Activated T-cell treated with anti-CD3 and anti-CD28 coated beads, Interleukin-2, amount 50 U/mL, for 1 hour (primary cell): ENCODE measurements around the gene LHB.
A peak's percentile ranks its signal among the peaks of the same experiment; 100 is the strongest.
"Not testable (repeated sequence)": the region's sequence is repeated elsewhere in the genome, so short reads cannot be mapped to it uniquely, and the experiment has no call there.

Experiments used
- DNase-seq: peaks from one replicate; pipeline ENCODE4 v3.0.0-alpha.2; 2020

LHB gene

GRCh38 chr19:49017041-49017665 is at the start of gene LHB:
Gene LHB, minus strand, starts transcription at chr19:49017091. Its CDS starts 10 bp downstream, at chr19:49017081.
- no peak for DNase-seq

GRCh38 chr19:49065905-49066512 is 49.1 kb upstream of the LHB start:
- no peak for DNase-seq

DNA sequence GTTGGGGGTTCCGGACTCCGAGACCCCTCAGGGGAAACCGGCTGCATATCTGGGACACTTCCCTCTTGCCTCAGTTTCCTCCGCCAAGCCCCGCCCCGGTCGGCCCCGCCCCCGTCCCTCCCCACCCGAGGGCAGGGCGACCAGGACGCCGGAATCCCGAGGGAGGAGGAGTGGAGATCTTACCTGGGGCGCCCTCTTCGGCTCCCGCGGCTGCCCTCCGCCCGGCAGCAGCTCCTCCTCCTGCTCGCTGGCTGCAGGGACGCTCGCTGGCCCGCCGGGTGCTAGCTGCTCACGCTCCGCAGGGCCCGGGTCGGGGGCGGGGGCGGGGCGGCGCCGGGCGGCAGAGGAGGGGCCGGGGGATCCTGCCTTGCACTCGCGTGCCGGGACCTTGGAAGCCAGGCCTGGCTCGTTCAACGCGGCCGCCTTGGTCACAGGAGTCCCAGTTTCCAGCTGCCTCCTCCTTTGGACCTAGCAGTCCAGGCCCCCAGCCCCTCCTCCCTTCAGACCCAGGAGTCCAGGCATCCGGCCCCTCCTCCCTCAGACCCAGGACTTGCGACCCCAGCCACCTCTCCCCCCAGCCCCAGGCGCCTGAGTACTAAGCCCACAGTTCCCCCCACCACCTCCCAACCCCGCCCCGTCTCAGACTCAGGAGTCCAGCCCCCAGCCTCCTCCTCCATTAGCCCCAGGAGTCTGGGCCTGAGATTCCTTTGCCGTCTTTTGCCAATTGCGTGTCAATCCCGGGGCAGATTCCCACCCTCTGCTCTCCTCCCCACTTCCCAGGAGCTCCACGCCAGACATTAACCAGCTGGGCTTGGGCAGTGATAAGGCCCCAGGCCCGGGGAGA is 48.1 kb upstream of the LHB start, which contains the start of gene NTF4:
Gene NTF4 (minus strand): TSS at position 51 of the 844 bp plus-strand sequence. CDS start 2,821 bp downstream, outside the sequence.
- no peak for DNase-seq

DNA sequence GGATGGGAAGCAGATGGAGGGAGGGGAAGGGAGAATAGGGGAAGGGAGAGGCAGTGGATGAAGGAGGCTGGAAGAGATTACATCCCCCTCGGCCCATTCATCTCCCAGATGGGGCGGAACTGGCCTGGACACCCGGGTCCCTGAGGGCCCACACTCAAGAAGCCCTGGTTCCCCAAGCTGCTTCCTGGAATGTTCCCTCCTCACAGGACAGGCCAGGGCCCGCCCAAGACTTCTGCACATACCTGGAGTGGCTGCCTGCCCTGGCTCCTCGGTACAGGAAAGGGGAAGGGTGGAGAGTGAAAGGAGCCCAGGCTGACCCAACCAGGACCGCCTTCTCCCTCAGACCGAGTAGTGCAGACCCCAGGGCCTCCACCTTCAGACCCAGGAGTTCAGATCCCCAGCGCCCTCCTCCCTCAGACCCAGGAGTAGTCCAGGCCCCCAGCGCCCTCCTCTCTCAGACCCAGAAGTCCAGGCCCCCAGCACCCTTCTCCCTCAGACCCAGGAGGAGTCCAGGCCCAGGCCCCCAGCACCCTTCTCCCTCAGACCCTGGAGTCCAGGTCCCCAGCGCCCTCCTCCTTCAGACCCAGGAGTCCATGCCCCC is 47.2 kb upstream of the LHB start:
- no peak for DNase-seq

- DNase-seq: no peak
Measured at GRCh38 chr19:49061445-49061844, 44.6 kb upstream of the LHB start.

GRCh38 chr19:49061000-49061399 is 44.1 kb upstream of the LHB start:
- no peak for DNase-seq

- DNase-seq: no peak
Measured at GRCh38 chr19:49059053-49059452, 42.2 kb upstream of the LHB start.

- DNase-seq: no peak
Measured at GRCh38 chr19:49058562-49058961, 41.7 kb upstream of the LHB start.

GRCh38 chr19:49057636-49058234 is 40.8 kb upstream of the LHB start, which contains the start of gene CGB7:
Gene CGB7, minus strand, starts transcription at chr19:49057749. Its CDS starts 2,374 bp downstream, at chr19:49055375.
- DNase-seq: peak; percentile 55

GRCh38 chr19:49056902-49057596 is 40.2 kb upstream of the LHB start:
- DNase-seq: peak; percentile 31

GRCh38 chr19:49056101-49056901 is 39.4 kb upstream of the LHB start:
- peak; percentile 68 for DNase-seq

DNA sequence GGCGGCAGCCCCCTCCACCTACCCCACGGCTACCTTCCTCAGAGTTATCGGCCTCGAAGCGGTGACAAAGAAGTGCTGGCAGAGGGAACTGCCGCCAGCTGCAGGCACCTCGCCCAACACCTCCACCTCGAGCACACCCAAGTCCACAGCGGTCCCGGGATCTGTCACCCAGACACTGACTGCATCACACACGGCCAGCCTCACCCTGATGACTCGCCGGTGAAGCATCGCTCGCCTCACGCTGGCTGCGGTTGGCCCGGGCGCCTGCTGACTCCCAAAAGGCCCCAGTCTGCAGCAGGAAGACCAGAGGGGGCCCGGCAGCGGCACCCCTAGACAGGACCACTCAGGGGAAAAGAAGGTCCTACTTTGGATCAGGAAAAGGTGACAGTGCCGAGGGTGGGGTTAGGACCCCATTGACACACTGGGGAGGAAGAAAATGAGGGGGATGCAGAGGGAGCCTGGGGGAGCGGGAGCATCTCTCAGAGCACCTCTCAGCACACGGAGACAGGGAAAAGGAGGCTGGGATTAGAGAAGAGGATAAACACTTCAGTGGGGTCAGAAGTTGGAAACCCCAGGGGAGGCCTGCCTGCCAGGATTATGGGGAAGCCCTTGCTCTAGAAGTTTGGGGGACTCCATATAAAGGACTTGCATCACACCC is 33.6 kb upstream of the LHB start:
- DNase-seq: not testable (repeated sequence)

- DNase-seq: not testable (repeated sequence)
Measured at GRCh38 chr19:49049834-49050233, 32.9 kb upstream of the LHB start.

DNA sequence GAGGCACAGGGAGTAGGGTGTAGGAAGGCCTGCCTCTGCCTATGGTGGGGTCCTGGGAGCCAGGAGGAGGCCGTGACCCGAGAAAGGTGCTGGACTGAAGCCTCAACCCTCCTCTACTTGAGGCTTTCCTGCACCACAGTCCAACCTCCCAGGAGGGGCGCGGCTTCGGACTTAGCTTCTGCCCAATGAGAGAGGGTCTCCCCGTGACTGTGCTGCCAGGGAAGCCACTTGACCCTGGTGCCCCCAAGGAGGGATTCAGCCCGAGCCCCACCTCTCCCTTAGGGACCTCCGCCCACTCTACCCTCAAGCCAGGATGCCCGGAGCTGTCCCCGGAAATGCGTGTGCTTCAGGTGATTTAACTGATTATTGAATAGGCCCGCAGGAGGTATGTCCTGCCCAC is 32.1 kb upstream of the LHB start, which contains the start of gene CGB8:
Gene CGB8 (minus strand): TSS at position 101 of the 400 bp plus-strand sequence. CDS start 372 bp downstream, outside the sequence.
- DNase-seq: not testable (repeated sequence)

DNA sequence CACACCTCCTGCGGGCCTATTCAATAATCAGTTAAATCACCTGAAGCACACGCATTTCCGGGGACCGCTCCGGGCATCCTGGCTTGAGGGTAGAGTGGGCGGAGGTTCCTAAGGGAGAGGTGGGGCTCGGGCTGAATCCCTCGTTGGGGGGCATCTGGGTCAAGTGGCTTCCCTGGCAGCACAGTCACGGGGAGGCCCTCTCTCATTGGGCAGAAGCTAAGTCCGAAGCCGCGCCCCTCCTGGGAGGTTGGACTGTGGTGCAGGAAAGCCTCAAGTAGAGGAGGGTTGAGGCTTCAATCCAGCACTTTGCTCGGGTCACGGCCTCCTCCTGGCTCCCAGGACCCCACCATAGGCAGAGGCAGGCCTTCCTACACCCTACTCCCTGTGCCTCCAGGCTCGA is 26.7 kb upstream of the LHB start, which contains the start of gene CGB5:
Gene CGB5 (plus strand): TSS at position 301 of the 400 bp plus-strand sequence. CDS start 362 bp downstream, outside the sequence.
- DNase-seq: not testable (repeated sequence)

DNA sequence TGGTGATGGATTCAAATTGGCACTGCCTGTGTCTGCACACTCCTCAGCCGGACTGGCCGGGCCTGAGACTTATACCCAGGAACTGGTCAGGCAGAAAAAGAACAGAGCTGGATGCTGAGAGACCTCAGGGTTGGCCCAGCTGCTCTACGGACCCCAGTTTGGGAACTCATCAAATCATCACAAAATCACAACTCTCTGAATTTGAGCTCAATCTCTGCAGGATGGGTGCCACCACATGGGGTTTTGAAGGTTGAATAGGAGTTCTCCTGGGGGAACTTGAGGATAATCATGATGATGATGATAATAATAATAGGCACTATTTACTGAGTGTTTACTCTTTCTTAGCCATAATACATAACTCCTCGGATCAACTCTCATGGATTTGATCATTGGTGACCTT is 25.8 kb upstream of the LHB start:
- DNase-seq: not testable (repeated sequence)

DNA sequence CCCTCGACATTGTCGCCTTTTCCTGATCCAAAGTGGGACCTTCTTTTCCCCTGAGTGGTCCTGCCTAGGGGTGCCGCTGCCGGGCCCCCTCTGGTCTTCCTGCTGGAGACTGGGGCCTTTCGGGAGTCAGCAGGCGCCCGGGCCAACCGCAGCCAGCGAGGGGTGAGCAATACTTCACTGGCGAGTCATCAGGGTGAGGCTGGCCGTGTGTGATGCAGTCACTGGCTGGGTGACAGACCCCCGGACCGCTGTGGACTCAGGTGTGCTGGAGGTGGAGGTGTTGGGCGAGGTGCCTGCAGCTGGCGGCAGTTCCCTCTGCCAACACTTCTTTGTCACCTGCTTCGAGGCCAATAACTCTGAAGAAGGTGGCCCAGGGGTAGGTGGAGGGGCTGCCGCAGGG is 25.3 kb upstream of the LHB start:
- no peak for DNase-seq

GRCh38 chr19:49039736-49040135 is 22.8 kb upstream of the LHB start:
- DNase-seq: not testable (repeated sequence)

DNA sequence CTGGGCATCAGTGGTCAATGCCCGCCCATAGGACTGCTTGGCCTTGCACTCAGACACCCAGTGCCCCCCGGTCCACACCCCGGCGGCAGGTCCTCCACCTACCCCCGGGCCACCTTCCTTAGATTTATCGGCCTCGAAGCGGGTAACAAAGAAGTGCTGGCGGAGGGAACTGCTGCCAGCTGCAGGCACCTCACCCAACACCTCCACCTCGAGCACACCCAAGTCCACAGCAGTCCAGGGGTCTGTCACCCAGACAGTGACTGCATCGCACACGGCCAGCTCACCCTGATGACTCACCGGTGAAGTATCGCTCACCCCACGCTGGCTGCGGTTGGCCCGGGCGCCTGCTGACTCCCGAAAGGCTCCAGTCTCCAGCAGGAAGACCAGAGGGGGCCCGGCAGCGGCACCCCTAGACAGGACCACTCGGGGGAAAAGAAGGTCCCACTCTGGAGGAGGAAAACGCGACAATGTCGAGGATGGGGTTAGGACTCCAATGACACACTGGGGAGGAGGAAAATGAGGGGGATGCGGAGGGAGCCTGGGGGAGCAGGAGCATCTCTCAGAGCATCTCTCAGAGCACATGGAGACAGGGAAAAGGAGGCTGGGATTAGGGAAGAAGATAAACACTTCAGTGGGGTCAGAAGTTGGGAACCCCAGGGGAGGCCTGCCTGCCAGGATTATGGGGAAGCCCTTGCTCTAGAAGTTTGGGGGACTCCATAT is 21.8 kb upstream of the LHB start:
- DNase-seq: not testable (repeated sequence)

DNA sequence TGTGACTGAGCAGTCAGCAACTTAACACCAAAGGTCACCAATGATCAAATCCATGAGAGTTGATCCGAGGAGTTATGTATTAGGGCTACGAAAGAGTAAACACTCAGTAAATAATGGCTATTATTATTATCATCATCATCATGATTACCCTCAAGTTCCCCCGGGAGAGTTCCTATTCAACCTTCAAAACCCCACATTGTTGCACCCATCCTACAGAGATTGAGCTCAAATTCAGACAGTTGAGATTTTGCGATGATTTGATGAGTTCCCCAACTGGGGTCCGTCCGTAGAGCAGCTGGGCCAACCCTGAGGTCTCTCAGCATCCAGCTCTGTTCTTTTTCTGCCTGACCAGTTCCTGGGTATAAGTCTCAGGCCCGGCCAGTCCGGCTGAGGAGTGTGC is 21.2 kb upstream of the LHB start:
- DNase-seq: not testable (repeated sequence)
